ENCODE results near the gene SRGAP3. TPM values are rescaled to one million over a fixed set of nuclear protein-coding genes. Genes with fewer than 3 reads are reported as not detected.

The SRGAP3 gene
- total RNA-seq, 2 donors from 2014 or later: 5.7 to 6.1 TPM

DNA sequence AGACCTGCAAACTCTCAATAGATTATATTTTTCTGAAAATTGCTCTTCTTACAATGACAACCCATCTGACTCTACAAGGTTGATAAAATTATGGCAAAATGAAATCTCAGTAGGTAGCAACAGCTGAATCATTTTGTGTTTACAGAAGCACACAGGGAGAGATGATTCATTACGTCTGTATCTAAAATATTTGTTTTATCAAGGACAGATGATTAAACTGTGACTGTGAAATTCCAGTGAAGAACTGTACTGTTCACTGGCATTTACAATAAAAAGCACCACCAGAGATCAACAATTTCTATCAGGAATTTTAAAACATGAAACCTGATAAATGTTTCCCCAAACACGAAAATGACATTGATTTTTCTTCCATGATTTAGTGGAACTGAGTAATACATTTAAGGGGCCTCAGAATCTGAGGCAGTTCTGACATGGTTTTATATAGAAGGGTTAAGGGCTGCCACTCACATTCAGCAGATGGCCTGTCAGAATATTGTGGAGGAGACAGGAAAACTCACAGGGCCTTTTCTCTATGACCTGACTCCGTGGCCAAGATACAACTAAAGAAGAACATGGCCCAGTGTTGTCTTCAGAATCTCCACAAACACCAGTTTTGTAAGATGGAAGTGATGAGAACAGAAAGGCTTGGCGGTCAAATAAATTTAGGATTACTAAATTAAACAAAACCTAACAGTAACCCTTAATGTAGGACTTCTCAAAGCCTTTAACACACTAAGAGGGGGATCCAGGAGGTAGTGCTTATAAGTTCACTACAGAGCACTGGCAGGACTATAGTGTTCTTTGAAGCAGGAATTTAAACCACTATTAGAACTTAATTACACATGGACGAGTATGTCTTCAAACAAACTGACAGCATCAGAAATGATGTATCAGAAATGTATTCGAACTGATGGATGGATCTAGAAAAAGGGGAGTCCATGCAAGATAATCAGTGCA, 312.1 kb downstream of the SRGAP3 start:
- H3K27ac ChIP-seq: no peak overlapping the region
- TF ChIP-seq, protein P1, sequence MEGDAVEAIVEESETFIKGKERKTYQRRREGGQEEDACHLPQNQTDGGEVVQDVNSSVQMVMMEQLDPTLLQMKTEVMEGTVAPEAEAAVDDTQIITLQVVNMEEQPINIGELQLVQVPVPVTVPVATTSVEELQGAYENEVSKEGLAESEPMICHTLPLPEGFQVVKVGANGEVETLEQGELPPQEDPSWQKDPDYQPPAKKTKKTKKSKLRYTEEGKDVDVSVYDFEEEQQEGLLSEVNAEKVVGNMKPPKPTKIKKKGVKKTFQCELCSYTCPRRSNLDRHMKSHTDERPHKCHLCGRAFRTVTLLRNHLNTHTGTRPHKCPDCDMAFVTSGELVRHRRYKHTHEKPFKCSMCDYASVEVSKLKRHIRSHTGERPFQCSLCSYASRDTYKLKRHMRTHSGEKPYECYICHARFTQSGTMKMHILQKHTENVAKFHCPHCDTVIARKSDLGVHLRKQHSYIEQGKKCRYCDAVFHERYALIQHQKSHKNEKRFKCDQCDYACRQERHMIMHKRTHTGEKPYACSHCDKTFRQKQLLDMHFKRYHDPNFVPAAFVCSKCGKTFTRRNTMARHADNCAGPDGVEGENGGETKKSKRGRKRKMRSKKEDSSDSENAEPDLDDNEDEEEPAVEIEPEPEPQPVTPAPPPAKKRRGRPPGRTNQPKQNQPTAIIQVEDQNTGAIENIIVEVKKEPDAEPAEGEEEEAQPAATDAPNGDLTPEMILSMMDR (IDR thresholded peaks at IDR 0.05): no peak
- intact Hi-C loops (cut with DNase I): no loop called here

DNA sequence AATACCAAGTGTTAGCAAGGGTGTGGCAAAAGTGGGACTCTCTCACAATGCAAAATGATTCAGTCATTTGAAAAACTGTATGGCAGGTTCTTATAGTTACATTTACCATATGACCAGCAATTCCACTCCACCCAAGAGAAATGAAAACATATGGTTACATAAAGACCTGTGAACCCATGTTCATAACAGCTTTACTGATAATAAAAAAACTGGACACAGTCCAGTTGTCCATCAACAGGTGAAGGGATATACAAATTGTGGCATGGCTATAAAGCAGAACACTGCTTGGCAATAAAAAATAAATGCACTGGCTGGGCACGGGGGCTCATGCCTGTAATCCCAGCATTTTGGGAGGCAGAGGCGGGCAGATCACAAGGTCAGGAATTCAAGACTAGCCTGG, 316.9 kb downstream of the SRGAP3 start:
- Histone ChIP-seq H3K27ac (no peak overlapping the region), H3K36me3 (no peaks in the 10 kb centered on the region), H3K27me3 (no peaks in the 10 kb centered on the region), H3K9ac (ENCODE audit: low read depth in 2 of 2, low read length in 2 of 2) (no peak overlapping the region), H3K4me1 (no peaks in the 10 kb centered on the region), H3K4me3 (no peak overlapping the region), H3K9me3 (no peaks in the 10 kb centered on the region)
- intact Hi-C loops (cut with DNase I): no loop called here
- TF ChIP-seq, protein P1 (IDR thresholded peaks at IDR 0.05): no peak
- no peak for DNase-seq

More for the DNA sequence above, 312.1 kb downstream of the SRGAP3 start:
- Histone ChIP-seq H3K9me3 (no peaks in the 10 kb centered on the region), H3K36me3 (no peaks in the 10 kb centered on the region), H3K4me1 (no peaks in the 10 kb centered on the region), H3K4me3 (no peak overlapping the region), H3K9ac (ENCODE audit: low read depth in 2 of 2, low read length in 2 of 2) (no peak overlapping the region), H3K27me3 (no peaks in the 10 kb centered on the region)
- no peak for DNase-seq

DNA sequence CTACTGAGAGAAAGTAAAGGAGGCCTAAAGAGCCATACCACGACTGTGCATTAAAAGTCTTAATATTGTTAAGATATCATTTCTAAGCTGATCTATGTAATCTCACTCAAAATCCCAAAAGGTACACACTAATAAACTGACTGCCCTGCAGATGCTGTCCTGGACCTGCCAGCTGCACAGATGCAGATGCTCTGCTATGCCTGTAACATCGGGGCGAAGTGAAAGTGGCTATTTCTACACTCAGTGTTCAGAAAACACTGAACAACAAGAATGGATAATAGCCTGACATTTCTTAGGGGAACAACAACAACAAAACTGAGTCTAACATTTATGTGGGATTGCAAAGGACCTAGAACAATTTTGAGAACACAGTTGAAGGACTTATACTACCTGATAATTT, 318.1 kb downstream of the SRGAP3 start:
- Histone ChIP-seq H3K27me3 (no peaks in the 10 kb centered on the region), H3K36me3 (no peaks in the 10 kb centered on the region), H3K27ac (no peak overlapping the region), H3K4me3 (no peak overlapping the region), H3K4me1 (no peaks in the 10 kb centered on the region), H3K9me3 (no peaks in the 10 kb centered on the region), H3K9ac (ENCODE audit: low read depth in 2 of 2, low read length in 2 of 2) (no peak overlapping the region)
- no peak for DNase-seq
- TF ChIP-seq, protein P1 (IDR thresholded peaks at IDR 0.05): no peak
- intact Hi-C loops (cut with DNase I): no loop called here

Other genes starting within 250 kb of the SRGAP3 start
- gene THUMPD3, start 113.4 kb upstream of the SRGAP3 start, total RNA-seq: 10 to 100 TPM; 40.1 to 46.0 TPM
- 10 to 100 TPM; 89.1 to 91.3 TPM for gene SETD5, start 148.0 kb upstream of the SRGAP3 start, total RNA-seq

All from colonic mucosa (tissue), 4 donors.